ENCODE results near the gene AKAP12.

AKAP12 gene

DNA sequence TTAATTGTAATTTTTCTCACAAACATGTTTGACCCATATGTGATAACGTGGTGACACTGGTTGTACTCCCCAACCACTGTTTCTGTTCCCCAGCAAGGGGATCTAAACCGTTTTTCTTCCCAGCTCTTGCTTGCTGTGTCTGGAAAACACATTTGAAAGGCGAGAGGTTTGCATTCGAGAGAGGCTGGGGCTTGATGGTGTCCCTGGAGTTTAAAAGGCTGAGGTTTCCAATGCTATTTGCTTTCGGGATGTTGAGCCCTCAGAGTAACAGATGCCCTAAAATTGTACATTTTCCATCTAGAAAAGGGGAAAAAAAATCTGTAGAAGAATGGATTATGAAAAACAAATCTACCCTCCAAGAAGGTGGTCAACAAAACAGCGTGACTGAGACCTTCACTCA is 35.4 kb downstream of the AKAP12 start:
- no peak overlapping the region for H3K27ac ChIP-seq
- H3K79me2 ChIP-seq (ENCODE audit: insufficient read depth, low read depth), result no peaks in the 10 kb centered on the region
- no peak overlapping the region for H3K4me2 ChIP-seq
- no peak overlapping the region for H3K4me3 ChIP-seq (IDR thresholded peaks at IDR 0.05; ENCODE audit: insufficient read depth, low read depth, low read length)
- H3K27me3 ChIP-seq (ENCODE audit: insufficient read depth, low read depth), result no peaks in the 10 kb centered on the region
- no peak overlapping the region for H2AFZ ChIP-seq (ENCODE audit: low read depth)
- H3K9ac ChIP-seq, result no peak overlapping the region
- TF ChIP-seq, protein P1, sequence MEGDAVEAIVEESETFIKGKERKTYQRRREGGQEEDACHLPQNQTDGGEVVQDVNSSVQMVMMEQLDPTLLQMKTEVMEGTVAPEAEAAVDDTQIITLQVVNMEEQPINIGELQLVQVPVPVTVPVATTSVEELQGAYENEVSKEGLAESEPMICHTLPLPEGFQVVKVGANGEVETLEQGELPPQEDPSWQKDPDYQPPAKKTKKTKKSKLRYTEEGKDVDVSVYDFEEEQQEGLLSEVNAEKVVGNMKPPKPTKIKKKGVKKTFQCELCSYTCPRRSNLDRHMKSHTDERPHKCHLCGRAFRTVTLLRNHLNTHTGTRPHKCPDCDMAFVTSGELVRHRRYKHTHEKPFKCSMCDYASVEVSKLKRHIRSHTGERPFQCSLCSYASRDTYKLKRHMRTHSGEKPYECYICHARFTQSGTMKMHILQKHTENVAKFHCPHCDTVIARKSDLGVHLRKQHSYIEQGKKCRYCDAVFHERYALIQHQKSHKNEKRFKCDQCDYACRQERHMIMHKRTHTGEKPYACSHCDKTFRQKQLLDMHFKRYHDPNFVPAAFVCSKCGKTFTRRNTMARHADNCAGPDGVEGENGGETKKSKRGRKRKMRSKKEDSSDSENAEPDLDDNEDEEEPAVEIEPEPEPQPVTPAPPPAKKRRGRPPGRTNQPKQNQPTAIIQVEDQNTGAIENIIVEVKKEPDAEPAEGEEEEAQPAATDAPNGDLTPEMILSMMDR (conservative IDR thresholded peaks at IDR 0.05; ENCODE audit: low read depth, low read length), result no peak
- no peaks in the 10 kb centered on the region for H4K20me1 ChIP-seq (ENCODE audit: insufficient read depth)
- no peaks in the 10 kb centered on the region for H3K4me1 ChIP-seq (ENCODE audit: low read depth, poor library complexity, severe bottlenecking)
- H3K36me3 ChIP-seq (ENCODE audit: insufficient read depth), result no peaks in the 10 kb centered on the region

DNA sequence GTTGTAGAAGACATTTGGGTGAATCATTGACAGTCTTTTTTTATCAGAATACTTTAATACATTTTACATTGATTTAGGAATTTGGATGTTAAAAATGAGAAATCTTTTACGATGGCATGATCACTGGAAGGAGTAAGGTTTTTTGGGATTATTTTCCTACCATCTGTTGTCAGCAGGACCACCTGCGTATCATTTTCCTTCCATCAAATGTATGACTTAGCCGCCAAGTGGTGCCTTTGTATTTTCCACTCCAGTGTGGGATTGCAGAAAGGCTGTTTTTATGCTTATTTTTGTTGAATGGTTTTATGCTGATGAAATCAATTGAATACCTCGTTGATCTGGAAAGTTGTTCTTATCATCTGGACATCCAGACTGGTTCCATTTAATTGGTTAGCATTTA is 35.8 kb downstream of the AKAP12 start:
- Histone ChIP-seq H2AFZ (ENCODE audit: low read depth) (no peak overlapping the region), H3K4me3 (IDR thresholded peaks at IDR 0.05; ENCODE audit: insufficient read depth, low read depth, low read length) (no peak overlapping the region), H3K4me1 (ENCODE audit: low read depth, poor library complexity, severe bottlenecking) (no peaks in the 10 kb centered on the region), H3K9ac (no peak overlapping the region), H3K27me3 (ENCODE audit: insufficient read depth, low read depth) (no peaks in the 10 kb centered on the region), H3K79me2 (ENCODE audit: insufficient read depth, low read depth) (no peaks in the 10 kb centered on the region), H3K4me2 (no peak overlapping the region), H3K36me3 (ENCODE audit: insufficient read depth) (no peaks in the 10 kb centered on the region), H4K20me1 (ENCODE audit: insufficient read depth) (no peaks in the 10 kb centered on the region), H3K27ac (no peak overlapping the region)
- TF ChIP-seq, protein P1 (conservative IDR thresholded peaks at IDR 0.05; ENCODE audit: low read depth, low read length), result no peak

DNA sequence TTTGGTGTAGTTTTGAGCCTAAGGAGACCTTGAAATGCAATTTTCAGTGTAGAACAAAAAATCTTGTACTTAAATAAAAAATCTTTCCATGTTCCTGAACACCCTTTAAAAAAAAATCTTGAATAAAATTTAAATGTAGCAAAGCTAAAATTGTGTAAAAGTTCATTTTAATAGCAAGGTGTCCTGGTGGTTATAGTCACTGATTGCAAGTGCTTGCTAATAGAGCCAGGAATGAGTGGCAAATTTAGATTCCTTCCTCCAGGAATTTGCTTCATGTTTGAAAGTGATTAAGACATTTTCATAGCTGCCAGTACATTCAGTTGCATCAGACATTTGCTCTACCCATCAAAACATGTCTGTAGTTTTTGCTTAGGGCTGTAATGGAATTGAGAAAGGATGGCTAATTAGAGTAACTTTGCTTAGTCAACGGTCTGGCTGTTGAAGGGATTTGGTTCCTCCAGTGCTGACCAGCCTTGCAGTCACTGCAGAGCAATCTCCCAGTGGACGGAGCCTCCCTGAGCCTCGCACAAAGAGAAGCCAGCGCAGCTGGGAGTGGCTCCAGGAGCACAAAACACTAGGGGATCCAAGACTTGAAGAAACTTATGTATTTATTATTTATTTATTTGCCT is 36.5 kb downstream of the AKAP12 start:
- H3K4me1 ChIP-seq (ENCODE audit: low read depth, poor library complexity, severe bottlenecking), result no peaks in the 10 kb centered on the region
- no peak overlapping the region for H3K27ac ChIP-seq
- TF ChIP-seq, protein P1 (conservative IDR thresholded peaks at IDR 0.05; ENCODE audit: low read depth, low read length), result no peak
- no peak overlapping the region for H2AFZ ChIP-seq (ENCODE audit: low read depth)
- no peak overlapping the region for H3K9ac ChIP-seq
- H3K79me2 ChIP-seq (ENCODE audit: insufficient read depth, low read depth), result no peaks in the 10 kb centered on the region
- no peaks in the 10 kb centered on the region for H3K27me3 ChIP-seq (ENCODE audit: insufficient read depth, low read depth)
- H3K36me3 ChIP-seq (ENCODE audit: insufficient read depth), result no peaks in the 10 kb centered on the region
- H3K4me2 ChIP-seq, result no peak overlapping the region
- H4K20me1 ChIP-seq (ENCODE audit: insufficient read depth), result no peaks in the 10 kb centered on the region
- no peak overlapping the region for H3K4me3 ChIP-seq (IDR thresholded peaks at IDR 0.05; ENCODE audit: insufficient read depth, low read depth, low read length)

DNA sequence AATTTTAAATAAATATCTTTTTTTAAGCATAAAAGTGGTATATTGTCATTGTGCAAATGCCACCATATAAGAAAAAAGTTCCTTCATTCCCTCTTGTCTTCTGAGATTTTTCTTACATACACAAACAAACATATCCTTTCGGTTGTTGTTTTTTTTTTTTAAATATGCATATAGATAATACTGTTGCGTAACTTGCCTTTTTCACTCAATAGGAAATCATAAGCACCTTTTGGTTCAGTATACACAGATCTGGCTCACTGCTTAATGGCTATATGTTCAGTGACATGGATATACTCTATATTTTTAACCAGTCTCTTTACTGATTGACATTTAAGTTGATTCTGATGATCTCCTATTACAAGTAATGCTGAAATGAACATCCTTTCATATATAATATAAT is 40.1 kb downstream of the AKAP12 start:
- Histone ChIP-seq H2AFZ (ENCODE audit: low read depth) (no peak overlapping the region), H3K9ac (no peak overlapping the region), H3K36me3 (ENCODE audit: insufficient read depth) (no peaks in the 10 kb centered on the region), H3K4me1 (ENCODE audit: low read depth, poor library complexity, severe bottlenecking) (no peaks in the 10 kb centered on the region), H4K20me1 (ENCODE audit: insufficient read depth) (no peaks in the 10 kb centered on the region), H3K27me3 (ENCODE audit: insufficient read depth, low read depth) (no peaks in the 10 kb centered on the region), H3K4me3 (IDR thresholded peaks at IDR 0.05; ENCODE audit: insufficient read depth, low read depth, low read length) (no peak overlapping the region), H3K79me2 (ENCODE audit: insufficient read depth, low read depth) (no peaks in the 10 kb centered on the region), H3K27ac (no peak overlapping the region), H3K4me2 (no peak overlapping the region)
- TF ChIP-seq, protein P1 (conservative IDR thresholded peaks at IDR 0.05; ENCODE audit: low read depth, low read length), result no peak
